SK-N-SH (cell line): ENCODE results near the gene PDGFB. TPM values are rescaled to one million over a fixed set of nuclear protein-coding genes. Genes with fewer than 3 reads are reported as not detected.

ENCODE experiments used
- CTCF ChIA-PET: fragments of 300-600, 350-600 bp; formaldehyde crosslinking; extraction: SDS; loops from one replicate; lab custom pipeline; 2021; lab: Yijun Ruan, JAX
- POLR2A ChIA-PET: fragments of 350-600 bp; sonication (Branson Sonifier 250); formaldehyde crosslinking; extraction: SDS; loops from one replicate; lab custom pipeline; 2020; ENCODE audit warnings: antibody characterized with exemption, inconsistent platforms; lab: Yijun Ruan, JAX
- DNase-seq: peaks from one replicate; pipeline ENCODE4 v3.0.0; 2012
- H2AFZ ChIP-seq: fragments of 200-600 bp; sonication (generic); 2 replicates; pipeline ENCODE4 v1.8.1; 2016; ENCODE audit warnings: antibody characterized with exemption, mild to moderate bottlenecking, low read depth
- H3F3A ChIP-seq: fragments of 200-600 bp; sonication (generic); replicated peaks from 2 replicates; pipeline ENCODE3; 2016; ENCODE audit warnings: antibody characterized with exemption, mild to moderate bottlenecking; ENCODE audit not compliant: insufficient read depth
- H3K27ac ChIP-seq, 2 experiments: fragments of 200-500 bp in 1 of 2; fragments of 200-600 bp in 1 of 2; sonication (Bioruptor generic) in 1 of 2; sonication (generic), shearing (Covaris generic) in 1 of 2; 2 replicates each; pipeline versions ENCODE4 v1.5.1 to v1.6.1; 2014 to 2016; ENCODE audit warnings: low read depth in 2 of 2, inconsistent platforms in 1 of 2, low read length in 1 of 2, mild to moderate bottlenecking in 1 of 2, mixed read lengths in 1 of 2
- H3K27me3 ChIP-seq: fragments of 200-600 bp; sonication (generic), shearing (Covaris generic); 2 replicates; pipeline ENCODE4 v1.6.1; 2016; ENCODE audit warnings: mixed run types; ENCODE audit not compliant: insufficient read depth
- H3K36me3 ChIP-seq, 2 experiments: fragments of 200-500 bp in 1 of 2; fragments of 200-600 bp in 1 of 2; sonication (Bioruptor generic) in 1 of 2; sonication (generic) in 1 of 2; replicated peaks in 1 of 2; 2 replicates each; pipeline versions ENCODE3 to v1.5.1; 2014 to 2016; ENCODE audit warnings: low read length in 1 of 2, mild to moderate bottlenecking in 1 of 2; ENCODE audit not compliant: insufficient read depth in 2 of 2, control insufficient read depth in 1 of 2
- H3K4me1 ChIP-seq, 2 experiments: fragments of 200-500 bp in 1 of 2; fragments of 200-600 bp in 1 of 2; sonication (Bioruptor generic) in 1 of 2; sonication (generic), shearing (Covaris generic) in 1 of 2; 2 replicates each; pipeline versions ENCODE4 v1.5.1 to v1.6.1; 2014 to 2016; ENCODE audit warnings: low read depth in 1 of 2, low read length in 1 of 2, mixed run types in 1 of 2; ENCODE audit not compliant: insufficient read depth in 2 of 2, control insufficient read depth in 1 of 2
- H3K4me2 ChIP-seq: fragments of 200-600 bp; sonication (generic), shearing (Covaris generic); 2 replicates; pipeline ENCODE4 v1.6.1; 2017; ENCODE audit warnings: mixed run types
- H3K4me3 ChIP-seq, 2 experiments: fragments of 200-500 bp in 1 of 2; fragments of 200-600 bp in 1 of 2; sonication (Bioruptor generic) in 1 of 2; sonication (generic), shearing (Covaris generic) in 1 of 2; 2 replicates each; pipeline versions ENCODE4 v1.5.1 to v1.8.1; 2014 to 2016; ENCODE audit warnings: low read depth in 2 of 2, inconsistent platforms in 1 of 2, low read length in 1 of 2, mild to moderate bottlenecking in 1 of 2, mixed read lengths in 1 of 2, moderate library complexity in 1 of 2
- H3K79me2 ChIP-seq: fragments of 200-600 bp; sonication (generic); 2 replicates; pipeline ENCODE4 v1.8.1; 2017; ENCODE audit warnings: mild to moderate bottlenecking; ENCODE audit not compliant: insufficient read depth
- H3K9ac ChIP-seq: fragments of 200-600 bp; sonication (generic); 2 replicates; pipeline ENCODE4 v1.6.1; 2017; ENCODE audit warnings: mixed run types
- H3K9me2 ChIP-seq: fragments of 200-600 bp; sonication (generic); 2 replicates; pipeline ENCODE4 v1.6.1; 2017; ENCODE audit warnings: mixed run types
- H3K9me3 ChIP-seq: fragments of 200-600 bp; sonication (generic); 2 replicates; pipeline ENCODE4 v1.6.1; 2017; ENCODE audit warnings: mixed run types, mild to moderate bottlenecking, moderate library complexity
- H4K20me1 ChIP-seq: fragments of 200-600 bp; sonication (generic); 2 replicates; pipeline ENCODE4 v1.6.1; 2017; ENCODE audit warnings: mild to moderate bottlenecking, mixed run types; ENCODE audit not compliant: insufficient read depth
- CHD2 ChIP-seq: fragments of 150-350 bp; IDR thresholded peaks from 2 replicates; pipeline ENCODE4 v1.6.1; 2018; ENCODE audit warnings: low read length; ENCODE audit not compliant: partially characterized antibody
- MXI1 ChIP-seq: IDR thresholded peaks from 2 replicates; pipeline ENCODE4 v1.6.1; 2012; ENCODE audit warnings: mild to moderate bottlenecking, low read depth, low read length, improper control_type of control experiment
- RAD21 ChIP-seq: IDR thresholded peaks from 2 replicates; pipeline ENCODE4 v1.6.1; 2012; ENCODE audit warnings: mild to moderate bottlenecking, low read length
- RCOR1 ChIP-seq: fragments of 150-350 bp; IDR thresholded peaks from 2 replicates; pipeline ENCODE4 v1.6.1; 2017; ENCODE audit warnings: antibody characterized with exemption, low read length
- RXRA ChIP-seq: IDR thresholded peaks from 2 replicates; pipeline ENCODE4 v1.4.0; 2012; ENCODE audit warnings: low read depth, mild to moderate bottlenecking, borderline replicate concordance
- SIN3A ChIP-seq: IDR thresholded peaks from 2 replicates; pipeline ENCODE4 v1.6.1; 2012; ENCODE audit warnings: low read depth, mild to moderate bottlenecking, low read length, moderate library complexity, borderline replicate concordance
- YY1 ChIP-seq: IDR thresholded peaks from 2 replicates; pipeline ENCODE4 v1.4.0; 2012; ENCODE audit warnings: low read depth, mild to moderate bottlenecking
- WGBS: methylation state at CpG from one replicate; pipeline ENCODE4 v1.1.6; 2017; ENCODE audit warnings: low lambda C conversion rate; 5-methylcytosine and 5-hydroxymethylcytosine counted together
- polyA plus RNA-seq, 3 experiments: library from polyadenylated mRNA; depleted of rRNA; stranded (reverse); fragments of >200 nt; gene quantifications; 2 replicates each; pipeline ENCODE4 v1.2.3, GENCODE V29; 2012
- TF ChIP-seq, protein P1 (sequence below): IDR thresholded peaks from 2 replicates; pipeline ENCODE4 v1.4.0; 2012; ENCODE audit warnings: low read depth, borderline replicate concordance
- TF ChIP-seq, protein P2 (sequence below): IDR thresholded peaks from 2 replicates; pipeline ENCODE4 v1.4.0; 2012; ENCODE audit warnings: low read depth, borderline replicate concordance
- TF ChIP-seq, protein P3 (sequence below): fragments of 150-350 bp; IDR thresholded peaks from 2 replicates; pipeline ENCODE4 v1.6.1; 2016; ENCODE audit warnings: mild to moderate bottlenecking, low read depth, low read length
- TF ChIP-seq, protein P4 (sequence below): fragments of 200-600 bp; sonication (generic); IDR thresholded peaks from 2 replicates; pipeline ENCODE4 v1.6.1; 2017; ENCODE audit warnings: antibody characterized with exemption, mild to moderate bottlenecking, moderate library complexity

PDGFB gene
- polyA plus RNA-seq, 1 of the 3 experiments (the other 2 are of a cell fraction): 0.44 TPM

DNA sequence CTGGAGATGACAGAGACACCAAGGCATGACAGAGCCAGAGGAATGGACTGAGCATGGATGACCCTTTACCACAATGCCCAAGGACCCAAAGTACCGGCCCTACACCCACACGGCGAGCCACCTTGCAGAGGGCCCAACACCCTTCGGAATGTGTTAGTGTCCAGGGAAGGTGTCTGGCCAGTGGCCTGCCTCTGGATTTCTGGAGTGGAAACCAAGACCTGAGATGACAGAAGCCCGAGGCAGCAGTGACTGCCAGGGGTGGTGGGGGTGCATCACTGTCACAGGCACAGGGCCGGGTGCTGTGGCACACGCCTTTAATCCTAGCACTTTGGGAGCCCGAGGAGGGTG, 28.7 kb downstream of the PDGFB start:
- Histone ChIP-seq H3F3A (no peaks in the 10 kb centered on the region), H3K4me2 (no peak overlapping the region), H3K4me1 (no peaks in the 10 kb centered on the region), H4K20me1 (no peaks in the 10 kb centered on the region), H3K79me2 (no peaks in the 10 kb centered on the region), H3K4me3 (no peak overlapping the region), H3K9me3 (no peaks in the 10 kb centered on the region), H3K27me3 (no peaks in the 10 kb centered on the region), H3K9ac (no peak overlapping the region), H3K27ac (no peak overlapping the region), H3K9me2 (no peaks in the 10 kb centered on the region), H2AFZ (no peak overlapping the region), H3K36me3 (no peaks in the 10 kb centered on the region)
- 36% methylated on average over 3 of the region's 8 CpGs for WGBS
- DNase-seq: no peak
- ChIA-PET CTCF (interaction anchor here (0.7 to 1.3 kb wide), 4 partner anchors 37 to 92 kb away, joined by 3 to 4 read pairs (median 3); no protein-coding TSS in a partner anchor), POLR2A (no interaction called here)
- no peak for TF ChIP-seq MXI1
- TF ChIP-seq, protein P1, sequence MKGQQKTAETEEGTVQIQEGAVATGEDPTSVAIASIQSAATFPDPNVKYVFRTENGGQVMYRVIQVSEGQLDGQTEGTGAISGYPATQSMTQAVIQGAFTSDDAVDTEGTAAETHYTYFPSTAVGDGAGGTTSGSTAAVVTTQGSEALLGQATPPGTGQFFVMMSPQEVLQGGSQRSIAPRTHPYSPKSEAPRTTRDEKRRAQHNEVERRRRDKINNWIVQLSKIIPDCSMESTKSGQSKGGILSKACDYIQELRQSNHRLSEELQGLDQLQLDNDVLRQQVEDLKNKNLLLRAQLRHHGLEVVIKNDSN: no peak
- TF ChIP-seq, protein P2, sequence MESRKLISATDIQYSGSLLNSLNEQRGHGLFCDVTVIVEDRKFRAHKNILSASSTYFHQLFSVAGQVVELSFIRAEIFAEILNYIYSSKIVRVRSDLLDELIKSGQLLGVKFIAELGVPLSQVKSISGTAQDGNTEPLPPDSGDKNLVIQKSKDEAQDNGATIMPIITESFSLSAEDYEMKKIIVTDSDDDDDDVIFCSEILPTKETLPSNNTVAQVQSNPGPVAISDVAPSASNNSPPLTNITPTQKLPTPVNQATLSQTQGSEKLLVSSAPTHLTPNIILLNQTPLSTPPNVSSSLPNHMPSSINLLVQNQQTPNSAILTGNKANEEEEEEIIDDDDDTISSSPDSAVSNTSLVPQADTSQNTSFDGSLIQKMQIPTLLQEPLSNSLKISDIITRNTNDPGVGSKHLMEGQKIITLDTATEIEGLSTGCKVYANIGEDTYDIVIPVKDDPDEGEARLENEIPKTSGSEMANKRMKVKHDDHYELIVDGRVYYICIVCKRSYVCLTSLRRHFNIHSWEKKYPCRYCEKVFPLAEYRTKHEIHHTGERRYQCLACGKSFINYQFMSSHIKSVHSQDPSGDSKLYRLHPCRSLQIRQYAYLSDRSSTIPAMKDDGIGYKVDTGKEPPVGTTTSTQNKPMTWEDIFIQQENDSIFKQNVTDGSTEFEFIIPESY: no peak
- no peak for TF ChIP-seq RCOR1
- TF ChIP-seq RAD21: no peak
- TF ChIP-seq SIN3A: no peak
- TF ChIP-seq YY1: no peak
- TF ChIP-seq, protein P3, sequence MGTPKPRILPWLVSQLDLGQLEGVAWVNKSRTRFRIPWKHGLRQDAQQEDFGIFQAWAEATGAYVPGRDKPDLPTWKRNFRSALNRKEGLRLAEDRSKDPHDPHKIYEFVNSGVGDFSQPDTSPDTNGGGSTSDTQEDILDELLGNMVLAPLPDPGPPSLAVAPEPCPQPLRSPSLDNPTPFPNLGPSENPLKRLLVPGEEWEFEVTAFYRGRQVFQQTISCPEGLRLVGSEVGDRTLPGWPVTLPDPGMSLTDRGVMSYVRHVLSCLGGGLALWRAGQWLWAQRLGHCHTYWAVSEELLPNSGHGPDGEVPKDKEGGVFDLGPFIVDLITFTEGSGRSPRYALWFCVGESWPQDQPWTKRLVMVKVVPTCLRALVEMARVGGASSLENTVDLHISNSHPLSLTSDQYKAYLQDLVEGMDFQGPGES: no peak
- TF ChIP-seq RXRA: no peak

DNA sequence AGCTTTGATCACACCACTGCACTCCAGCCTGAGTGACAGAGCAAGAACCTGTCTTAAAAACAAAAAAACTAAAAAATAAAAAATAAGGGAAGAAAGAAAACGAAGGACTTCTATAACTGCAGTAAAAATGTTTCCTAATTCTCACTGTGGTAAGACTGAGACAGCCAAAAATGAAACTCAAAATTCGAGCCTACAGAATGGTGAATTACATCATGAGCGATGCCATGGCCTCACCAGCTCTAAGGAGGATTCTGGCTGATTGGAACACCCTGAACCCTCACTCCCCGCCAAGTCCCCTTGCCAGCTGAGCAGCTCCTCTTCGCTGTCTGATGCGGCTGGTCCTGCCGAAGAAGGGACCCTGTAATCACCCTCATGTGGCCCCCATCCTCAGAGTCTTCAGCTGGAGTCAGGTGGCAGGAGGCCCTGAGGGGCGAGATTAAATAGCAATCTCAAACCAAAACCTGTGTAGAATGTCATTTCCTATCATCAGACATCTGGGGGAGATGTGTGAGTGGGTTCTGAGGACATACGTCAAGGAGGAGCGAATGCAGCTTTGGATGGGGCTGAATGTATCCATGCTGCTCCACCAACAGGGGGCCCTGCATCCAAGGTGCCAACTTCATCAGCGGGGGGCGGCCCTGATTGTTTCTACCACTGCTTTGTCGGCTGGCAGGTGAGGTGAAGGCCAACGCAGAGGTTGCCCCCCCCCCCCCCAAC, 29.2 kb downstream of the PDGFB start:
- no peak for DNase-seq
- no peak overlapping the region for H3K4me2 ChIP-seq
- no peaks in the 10 kb centered on the region for H3K4me1 ChIP-seq
- no peak overlapping the region for H3K27ac ChIP-seq
- H3K9ac ChIP-seq: no peak overlapping the region
- WGBS: 70% methylated on average over 6 of the region's 14 CpGs
- POLR2A ChIA-PET: no interaction called here
- no peaks in the 10 kb centered on the region for H3F3A ChIP-seq
- no peak overlapping the region for H3K4me3 ChIP-seq
- no peaks in the 10 kb centered on the region for H3K79me2 ChIP-seq
- no peaks in the 10 kb centered on the region for H3K9me2 ChIP-seq
- TF ChIP-seq CHD2: no peak
- TF ChIP-seq, protein P4, sequence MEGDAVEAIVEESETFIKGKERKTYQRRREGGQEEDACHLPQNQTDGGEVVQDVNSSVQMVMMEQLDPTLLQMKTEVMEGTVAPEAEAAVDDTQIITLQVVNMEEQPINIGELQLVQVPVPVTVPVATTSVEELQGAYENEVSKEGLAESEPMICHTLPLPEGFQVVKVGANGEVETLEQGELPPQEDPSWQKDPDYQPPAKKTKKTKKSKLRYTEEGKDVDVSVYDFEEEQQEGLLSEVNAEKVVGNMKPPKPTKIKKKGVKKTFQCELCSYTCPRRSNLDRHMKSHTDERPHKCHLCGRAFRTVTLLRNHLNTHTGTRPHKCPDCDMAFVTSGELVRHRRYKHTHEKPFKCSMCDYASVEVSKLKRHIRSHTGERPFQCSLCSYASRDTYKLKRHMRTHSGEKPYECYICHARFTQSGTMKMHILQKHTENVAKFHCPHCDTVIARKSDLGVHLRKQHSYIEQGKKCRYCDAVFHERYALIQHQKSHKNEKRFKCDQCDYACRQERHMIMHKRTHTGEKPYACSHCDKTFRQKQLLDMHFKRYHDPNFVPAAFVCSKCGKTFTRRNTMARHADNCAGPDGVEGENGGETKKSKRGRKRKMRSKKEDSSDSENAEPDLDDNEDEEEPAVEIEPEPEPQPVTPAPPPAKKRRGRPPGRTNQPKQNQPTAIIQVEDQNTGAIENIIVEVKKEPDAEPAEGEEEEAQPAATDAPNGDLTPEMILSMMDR: peak; percentile 31
- CTCF ChIA-PET: interaction anchor here (0.6 to 1.3 kb wide), 6 partner anchors 23 to 100 kb away, joined by 3 to 4 read pairs (median 3); no protein-coding TSS in a partner anchor
- no peaks in the 10 kb centered on the region for H3K36me3 ChIP-seq
- no peaks in the 10 kb centered on the region for H3K9me3 ChIP-seq
- no peak overlapping the region for H2AFZ ChIP-seq
- H4K20me1 ChIP-seq: no peaks in the 10 kb centered on the region
- H3K27me3 ChIP-seq: no peaks in the 10 kb centered on the region
